IMR-90 (cell line): ENCODE measurements around the gene NOP16. TPM values are rescaled to one million over a fixed set of nuclear protein-coding genes. Genes with fewer than 3 reads are reported as not detected.

Source experiments
- ATAC-seq: fragments of 200-7000 bp; cut with Tn5 transposase; 2 replicates; pipeline ENCODE4 v1.9.1; 2020; ENCODE audit warnings: low read depth, mild to moderate bottlenecking, moderate library complexity
- BruUV-seq: library from RNA; stranded (reverse); fragments of 400-500 nt; replicated peaks from 2 replicates; lab custom pipeline; 2021; lab: Mats Ljungman, UMichigan
- CTCF ChIA-PET: fragments of 300-600 bp; formaldehyde crosslinking; extraction: SDS; loops from one replicate; lab custom pipeline; 2021; ENCODE audit warnings: antibody characterized with exemption; lab: Yijun Ruan, JAX
- POLR2A ChIA-PET: fragments of 300-600 bp; sonication (Branson Sonifier 250); formaldehyde crosslinking; loops from one replicate; lab custom pipeline; 2022; ENCODE audit warnings: antibody characterized with exemption; ENCODE audit not compliant: unreplicated experiment; lab: Charles Lee
- DNase-seq: peaks from one replicate; pipeline ENCODE4 v3.0.0; 2013
- H2AFZ ChIP-seq: replicated peaks from 2 replicates; pipeline ENCODE3; 2013; ENCODE audit warnings: low read length, mild to moderate bottlenecking; ENCODE audit not compliant: poor library complexity
- H2AK5ac ChIP-seq: 2 replicates; pipeline ENCODE4 v1.6.1; 2013; ENCODE audit warnings: low read depth, low read length, inconsistent platforms
- H2AK9ac ChIP-seq: replicated peaks from 2 replicates; pipeline ENCODE3; 2013; ENCODE audit warnings: mild to moderate bottlenecking, low read depth, low read length, moderate library complexity; ENCODE audit not compliant: poor library complexity
- H2BK120ac ChIP-seq: 2 replicates; pipeline ENCODE4 v1.6.1; 2013; ENCODE audit warnings: low read depth, low read length, inconsistent platforms
- H2BK15ac ChIP-seq: 3 replicates; pipeline ENCODE4 v1.6.1; 2013; ENCODE audit warnings: low read depth, low read length, inconsistent platforms
- H2BK20ac ChIP-seq: 2 replicates; pipeline ENCODE4 v1.6.1; 2013; ENCODE audit warnings: low read depth, mild to moderate bottlenecking, inconsistent platforms, low read length, moderate library complexity
- H2BK5ac ChIP-seq: 2 replicates; pipeline ENCODE4 v1.6.1; 2013; ENCODE audit warnings: mild to moderate bottlenecking, low read depth, low read length, inconsistent platforms; ENCODE audit not compliant: poor library complexity, severe bottlenecking
- H3K14ac ChIP-seq: replicated peaks from 2 replicates; pipeline ENCODE4 v1.6.1; 2013; ENCODE audit warnings: low read depth, low read length, inconsistent platforms
- H3K18ac ChIP-seq: 2 replicates; pipeline ENCODE4 v1.6.1; 2013; ENCODE audit warnings: low read depth, low read length, control low read depth
- H3K23ac ChIP-seq: 2 replicates; pipeline ENCODE4 v1.6.1; 2013; ENCODE audit warnings: low read depth, low read length, inconsistent platforms
- H3K27ac ChIP-seq: 2 replicates; pipeline ENCODE4 v1.5.1; 2013; ENCODE audit warnings: mild to moderate bottlenecking, control low read depth, low read length; ENCODE audit not compliant: insufficient read depth
- H3K27me3 ChIP-seq: 2 replicates; pipeline ENCODE4 v1.6.1; 2013; ENCODE audit warnings: low read length; ENCODE audit not compliant: control insufficient read depth, insufficient read depth
- H3K36me3 ChIP-seq: 2 replicates; pipeline ENCODE4 v1.6.1; 2013; ENCODE audit warnings: low read length, mixed read lengths; ENCODE audit not compliant: control insufficient read depth, insufficient read depth
- H3K4ac ChIP-seq: 2 replicates; pipeline ENCODE4 v1.6.1; 2013; ENCODE audit warnings: low read depth, low read length, inconsistent platforms
- H3K4me1 ChIP-seq: 2 replicates; pipeline ENCODE4 v1.6.1; 2013; ENCODE audit warnings: low read length, mixed read lengths; ENCODE audit not compliant: control insufficient read depth, insufficient read depth
- H3K4me2 ChIP-seq: 2 replicates; pipeline ENCODE4 v1.6.1; 2013; ENCODE audit warnings: low read depth, mild to moderate bottlenecking, control low read depth, low read length, moderate library complexity
- H3K4me3 ChIP-seq: 2 replicates; pipeline ENCODE4 v1.5.1; 2013; ENCODE audit warnings: low read depth, mild to moderate bottlenecking, control low read depth, low read length, moderate library complexity; ENCODE audit not compliant: insufficient read depth
- H3K56ac ChIP-seq: 2 replicates; pipeline ENCODE4 v1.6.1; 2013; ENCODE audit warnings: low read length, inconsistent platforms; ENCODE audit not compliant: insufficient read depth; ENCODE audit errors: extremely low read depth
- H3K79me1 ChIP-seq, 2 experiments: 2 replicates each; pipeline ENCODE4 v1.6.1; 2013; ENCODE audit warnings: low read length in 2 of 2, inconsistent platforms in 1 of 2, low read depth in 1 of 2
- H3K9ac ChIP-seq: 2 replicates; pipeline ENCODE4 v1.6.1; 2013; ENCODE audit warnings: low read depth, low read length, control low read depth
- H3K9me1 ChIP-seq: 2 replicates; pipeline ENCODE4 v1.6.1; 2013; ENCODE audit warnings: low read length, inconsistent platforms; ENCODE audit not compliant: insufficient read depth
- H3K9me3 ChIP-seq: 2 replicates; pipeline ENCODE4 v1.6.1; 2013; ENCODE audit warnings: low read length; ENCODE audit not compliant: control insufficient read depth, insufficient read depth
- H4K20me1 ChIP-seq: 2 replicates; pipeline ENCODE4 v1.6.1; 2013; ENCODE audit warnings: low read length, inconsistent platforms; ENCODE audit not compliant: insufficient read depth
- H4K5ac ChIP-seq: 2 replicates; pipeline ENCODE4 v1.6.1; 2013; ENCODE audit warnings: mild to moderate bottlenecking, low read depth, low read length, control low read depth
- H4K8ac ChIP-seq, 2 experiments: 2 replicates each; pipeline ENCODE4 v1.6.1; 2013; ENCODE audit warnings: low read depth in 2 of 2, low read length in 2 of 2, control low read depth in 1 of 2, inconsistent platforms in 1 of 2
- H4K91ac ChIP-seq: 2 replicates; pipeline ENCODE4 v1.6.1; 2013; ENCODE audit warnings: low read depth, low read length, inconsistent platforms; ENCODE audit not compliant: insufficient read depth
- CHD1 ChIP-seq: IDR thresholded peaks from 2 replicates; pipeline ENCODE4 v1.6.1; 2012; ENCODE audit warnings: low read depth, low read length, improper control_type of control experiment
- ELK1 ChIP-seq: fragments of 150-350 bp; IDR thresholded peaks from 2 replicates; pipeline ENCODE4 v1.6.1; 2016; ENCODE audit warnings: low read depth, mild to moderate bottlenecking, low read length, moderate library complexity, borderline replicate concordance
- MXI1 ChIP-seq: IDR thresholded peaks from 2 replicates; pipeline ENCODE4 v1.6.1; 2012; ENCODE audit warnings: low read depth, mild to moderate bottlenecking, low read length, moderate library complexity, borderline replicate concordance
- NFE2L2 ChIP-seq: fragments of 150-350 bp; IDR thresholded peaks from 2 replicates; pipeline ENCODE4 v1.6.1; 2016; ENCODE audit warnings: low read depth, mild to moderate bottlenecking, low read length
- RAD21 ChIP-seq: IDR thresholded peaks from 2 replicates; pipeline ENCODE4 v1.6.1; 2012; ENCODE audit warnings: low read length, improper control_type of control experiment
- WGBS, 2 experiments: methylation state at CpG; one replicate each; pipeline versions ENCODE4 v1.1.5 to v1.1.7; 2013; ENCODE audit warnings: missing lambda C conversion rate in 2 of 2; ENCODE audit not compliant: insufficient read length in 1 of 2; ENCODE audit errors: extremely low coverage in 2 of 2; 5-methylcytosine and 5-hydroxymethylcytosine counted together
- dilution Hi-C: fragments of 300-500 bp; cut with HindIII; formaldehyde crosslinking; loops from one replicate; pipeline ENCODE4 v1.14.3; 2018; ENCODE audit warnings: low sequenced_read_pairs; ENCODE audit not compliant: unreplicated experiment
- in situ Hi-C: fragments of 300-500 bp; cut with MboI; formaldehyde crosslinking; loops from 3 replicates; pipeline ENCODE4 v1.14.3; 2019; ENCODE audit warnings: low sequenced_read_pairs, inconsistent platforms, mixed read lengths
- intact Hi-C: fragments of 100-400 bp; cut with micrococcal nuclease; formaldehyde crosslinking; loops from 2 replicates; pipeline ENCODE4 v1.10.0; 2022
- polyA plus RNA-seq, 3 experiments: library from polyadenylated mRNA; depleted of rRNA; stranded (reverse); fragments of >200 nt; gene quantifications; 2 replicates each; pipeline ENCODE4 v1.2.3, GENCODE V29; 2012; ENCODE audit warnings: low replicate concordance in 1 of 3
- total RNA-seq: library from RNA; depleted of rRNA; stranded (reverse); fragments of >200 nt; gene quantifications from 2 replicates; pipeline ENCODE4 v1.2.3, GENCODE V29; 2012

NOP16 gene
- total and polyA plus RNA-seq, 2 of the 4 experiments (the other 2 are of a cell fraction), result 28.0 to 60.4 TPM

DNA sequence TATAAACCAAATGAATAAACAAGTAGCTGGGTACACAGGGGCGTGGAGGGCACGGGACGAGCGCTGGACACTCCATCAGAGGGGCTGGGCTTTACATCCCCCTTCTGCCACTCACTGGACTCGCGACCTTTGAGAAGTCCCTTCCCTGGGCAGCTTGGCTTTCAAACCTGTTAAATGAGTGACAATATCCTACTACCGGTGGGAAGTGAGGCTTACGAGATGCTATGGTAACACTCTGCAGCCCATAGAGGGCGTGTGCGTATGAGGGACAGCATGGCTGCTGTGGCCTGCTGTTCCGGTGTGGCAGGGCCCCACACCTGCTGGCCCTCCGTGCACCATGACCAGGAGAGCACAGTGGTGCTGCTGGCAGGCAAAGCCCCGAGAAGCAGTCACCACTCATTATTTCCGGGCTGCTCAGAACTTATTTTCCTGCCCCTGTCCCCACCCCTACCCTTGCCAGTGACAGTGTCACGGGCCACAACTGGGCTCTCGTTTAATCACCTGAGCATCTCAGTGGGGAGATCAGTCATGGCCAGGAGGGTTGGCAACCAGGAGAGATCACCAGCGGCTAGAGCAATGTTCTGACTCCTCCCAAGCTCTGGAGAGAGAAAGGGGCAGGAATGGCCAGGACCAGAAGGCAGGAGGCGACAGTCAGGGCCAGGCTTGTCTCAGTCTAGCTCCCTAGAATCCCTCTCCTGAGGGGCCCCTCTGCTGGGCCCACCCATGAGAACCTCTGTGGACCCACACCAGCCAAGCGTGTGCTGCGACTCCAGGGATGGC, 17.4 kb upstream of the NOP16 start:
- Histone ChIP-seq H4K20me1 (peaks cover 6% of the 10 kb centered on the region), H3K18ac (no peak overlapping the region), H3K4me3 (no peak overlapping the region), H3K56ac (no peak overlapping the region), H2AK9ac (peak overlapping the region; percentile 9), H4K5ac (no peak overlapping the region), H3K9me1 (peaks cover under 1% of the 10 kb centered on the region; the same call in 1 of the 2 replicates), H2BK15ac (no peak overlapping the region), H3K23ac (no peak overlapping the region), H2BK5ac (no peak overlapping the region), H2AK5ac (no peak overlapping the region), H3K36me3 (peaks cover 29% of the 10 kb centered on the region), H4K8ac (no peak overlapping the region), H3K14ac (no peak overlapping the region), H4K91ac (no peak overlapping the region), H3K9ac (no peak overlapping the region), H3K27ac (no peak overlapping the region), H2AFZ (no peak overlapping the region), H3K4ac (no peak overlapping the region), H2BK120ac (no peak overlapping the region), H3K79me1 (peaks cover 16 to 19% of the 10 kb centered on the region in 2 experiments), H3K4me2 (no peak overlapping the region), H3K4me1 (no peaks in the 10 kb centered on the region), H2BK20ac (no peak overlapping the region), H3K9me3 (no peaks in the 10 kb centered on the region), H3K27me3 (no peaks in the 10 kb centered on the region)
- intact Hi-C loops (no loop called here), in situ Hi-C loops (no loop called here), dilution Hi-C loops (no loop called here)
- POLR2A ChIA-PET, result interaction anchor here (0.6 kb wide), 1 partner anchor 18 kb away, joined by 5 read pairs; the partner anchor contains the start of gene NOP16
- BruUV-seq, result no TSS peak
- ATAC-seq (no peak; the same call in 1 of the 2 replicates), DNase-seq (no peak)
- WGBS, 2 experiments, result 91% methylated on average over 5 of the region's 20 CpGs; no CpG with 5 or more reads in 1 of the 2 experiments
- TF ChIP-seq CHD1 (no peak), MXI1 (no peak), ELK1 (no peak), NFE2L2 (no peak), RAD21 (no peak)
- CTCF ChIA-PET, result no interaction called here
